PC-3 (cell line): ENCODE results near the gene C5orf47. TPM values are rescaled to one million over a fixed set of nuclear protein-coding genes. Genes with fewer than 3 reads are reported as not detected.
A peak's percentile ranks its signal among the peaks of the same experiment; 100 is the strongest.

Experiments used
- ATAC-seq: fragments of 200-7000 bp; cut with Tn5 transposase; 2 replicates; pipeline ENCODE4 v1.9.1; 2020; ENCODE audit warnings: mild to moderate bottlenecking, moderate library complexity
- BruUV-seq: library from RNA; stranded (reverse); fragments of 400-500 nt; replicated peaks from 2 replicates; lab custom pipeline; 2021; lab: Mats Ljungman, UMichigan
- CTCF ChIA-PET: fragments of 300-600 bp; sonication (Branson Sonifier 250); formaldehyde crosslinking; loops from one replicate; lab custom pipeline; 2022; ENCODE audit warnings: antibody characterized with exemption; lab: Charles Lee
- POLR2A ChIA-PET: fragments of 300-600 bp; sonication (Branson Sonifier 250); formaldehyde crosslinking; loops from one replicate; lab custom pipeline; 2022; ENCODE audit warnings: antibody characterized with exemption; ENCODE audit not compliant: unreplicated experiment; lab: Charles Lee
- DNase-seq: peaks from one replicate; pipeline ENCODE4 v3.0.0-alpha.2; 2015
- H2AFZ ChIP-seq: fragments of 300-600 bp; sonication (generic); 2 replicates; pipeline ENCODE4 v1.6.0; 2016; ENCODE audit warnings: antibody characterized with exemption, low read length
- H3F3A ChIP-seq: fragments of 300-600 bp; sonication (generic); one replicate; pipeline ENCODE4 v1.6.0; 2017; ENCODE audit warnings: antibody characterized with exemption, low read length, control low read depth, mild to moderate bottlenecking; ENCODE audit not compliant: unreplicated experiment
- H3K27ac ChIP-seq: fragments of 300-600 bp; sonication (generic); 2 replicates; pipeline ENCODE4 v1.5.1; 2016; ENCODE audit warnings: mild to moderate bottlenecking, low read length
- H3K27me3 ChIP-seq: fragments of 300-600 bp; sonication (generic); 2 replicates; pipeline ENCODE4 v1.6.1; 2016; ENCODE audit warnings: low read length, mixed read lengths
- H3K36me3 ChIP-seq: fragments of 300-600 bp; sonication (generic); 2 replicates; pipeline ENCODE4 v1.6.1; 2016; ENCODE audit warnings: low read depth, mixed run types, low read length, mixed read lengths
- H3K4me1 ChIP-seq: fragments of 300-600 bp; sonication (generic); 2 replicates; pipeline ENCODE4 v1.5.1; 2016; ENCODE audit warnings: low read length; ENCODE audit not compliant: insufficient read depth
- H3K4me2 ChIP-seq: fragments of 300-600 bp; sonication (generic); 2 replicates; pipeline ENCODE4 v1.6.0; 2016; ENCODE audit warnings: low read length
- H3K4me3 ChIP-seq: fragments of 300-600 bp; sonication (generic); 2 replicates; pipeline ENCODE4 v1.5.1; 2016; ENCODE audit warnings: mild to moderate bottlenecking, low read length, mixed read lengths
- H3K79me2 ChIP-seq: fragments of 300-600 bp; sonication (generic); 2 replicates; pipeline ENCODE4 v1.6.1; 2017; ENCODE audit warnings: low read length, mixed read lengths
- H3K9ac ChIP-seq: fragments of 300-600 bp; sonication (generic); 2 replicates; pipeline ENCODE4 v1.6.0; 2016; ENCODE audit warnings: mild to moderate bottlenecking, low read length
- H3K9me2 ChIP-seq: fragments of 300-600 bp; sonication (generic); replicated peaks from 2 replicates; pipeline ENCODE4 v1.6.1; 2016; ENCODE audit warnings: mixed run types, low read length, mixed read lengths
- H3K9me3 ChIP-seq: fragments of 300-600 bp; sonication (generic); 2 replicates; pipeline ENCODE4 v1.6.1; 2016; ENCODE audit warnings: low read length, mixed read lengths
- H4K20me1 ChIP-seq: fragments of 300-600 bp; sonication (generic); 2 replicates; pipeline ENCODE4 v1.6.1; 2016; ENCODE audit warnings: low read length, mixed read lengths
- CTCF ChIP-seq: fragments of 300-600 bp; sonication (generic); conservative IDR thresholded peaks from 2 replicates; pipeline ENCODE4 v1.5.1; 2017; ENCODE audit warnings: antibody characterized with exemption, low read depth, mild to moderate bottlenecking, low read length
- EZH2 ChIP-seq: fragments of 300-600 bp; sonication (generic); IDR thresholded peaks from one replicate; pipeline ENCODE4 v1.6.1; 2017; ENCODE audit warnings: antibody characterized with exemption, mild to moderate bottlenecking, low read length; ENCODE audit not compliant: unreplicated experiment
- EZH2phosphoT487 ChIP-seq: fragments of 300-600 bp; sonication (generic); IDR thresholded peaks from 2 replicates; pipeline ENCODE4 v1.6.1; 2018; ENCODE audit warnings: mild to moderate bottlenecking, antibody characterized with exemption, low read length, borderline replicate concordance
- intact Hi-C: fragments of 100-400 bp; cut with micrococcal nuclease; formaldehyde crosslinking; loops from 2 replicates; pipeline ENCODE4 v1.9.0; 2023
- total RNA-seq: library from RNA; depleted of rRNA; stranded (reverse); fragments of >200 nt; gene quantifications from 2 replicates; pipeline ENCODE4 v1.2.3, GENCODE V29; 2014

Gene C5orf47
- total RNA-seq, 1 experiment from 2014 or later, result not detected

- H4K20me1 ChIP-seq, result no peaks in the 10 kb centered on the region
- H3K9me2 ChIP-seq, result no peaks in the 10 kb centered on the region
- H2AFZ ChIP-seq, result peak overlapping the region; percentile 16; the same call in 1 of the 2 replicates
- peaks cover 36% of the 10 kb centered on the region for H3K4me1 ChIP-seq
- no peaks in the 10 kb centered on the region for H3K36me3 ChIP-seq
- ATAC-seq (peak; percentile 85), DNase-seq (peak; percentile 98)
- no peaks in the 10 kb centered on the region for H3K27me3 ChIP-seq
- H3K9me3 ChIP-seq, result no peaks in the 10 kb centered on the region
- no peak overlapping the region for H3K4me3 ChIP-seq
- peak overlapping the region; percentile 89 for H3K27ac ChIP-seq
- no peaks in the 10 kb centered on the region for H3F3A ChIP-seq
- no peaks in the 10 kb centered on the region for H3K79me2 ChIP-seq
- H3K4me2 ChIP-seq, result peak overlapping the region; percentile 60
- peak overlapping the region; percentile 57 for H3K9ac ChIP-seq
- ChIA-PET POLR2A (interaction anchor here (0.6 to 1.1 kb wide), 4 partner anchors 67 to 354 kb away, joined by 3 to 5 read pairs (median 4); no protein-coding TSS in a partner anchor), CTCF (interaction anchor here (0.6 to 1.1 kb wide), 6 partner anchors 26 to 401 kb away, joined by 3 to 9 read pairs (median 3); partner anchors contain the start of genes CPEB4 and NSG2)
- no peak for TF ChIP-seq EZH2phosphoT487
- no peak for TF ChIP-seq CTCF
- TF ChIP-seq EZH2, result no peak
- BruUV-seq, result TSS peak; percentile 34
- intact Hi-C loops, result loop anchor here (1.0 to 2.0 kb wide), 6 partner anchors 16 to 203 kb away; no protein-coding TSS in a partner anchor
Observed at GRCh38 chr5:173969167-173970049, 19.6 kb upstream of the C5orf47 start.

- TF ChIP-seq EZH2 (no peak), CTCF (peak; percentile 43; the same call in 1 of the 2 replicates), EZH2phosphoT487 (no peak)
- Histone ChIP-seq H3K9me2 (no peaks in the 10 kb centered on the region), H3K4me1 (peaks cover 36% of the 10 kb centered on the region), H4K20me1 (no peaks in the 10 kb centered on the region), H3K79me2 (no peaks in the 10 kb centered on the region), H3K27ac (peak overlapping the region; percentile 89), H3K27me3 (no peaks in the 10 kb centered on the region), H3K36me3 (no peaks in the 10 kb centered on the region), H3F3A (no peaks in the 10 kb centered on the region), H3K4me3 (no peak overlapping the region), H3K9ac (no peak overlapping the region), H2AFZ (no peak overlapping the region), H3K4me2 (peak overlapping the region; percentile 60), H3K9me3 (no peaks in the 10 kb centered on the region)
- ChIA-PET CTCF (no interaction called here), POLR2A (interaction anchor here (1.5 kb wide), 1 partner anchor 83 kb away, joined by 4 read pairs; the partner anchor contains the start of gene CPEB4)
- intact Hi-C loops, result no loop called here
- no TSS peak for BruUV-seq
- ATAC-seq (no peak), DNase-seq (no peak)
Observed at GRCh38 chr5:173970878-173971650, 17.9 kb upstream of the C5orf47 start.
